Muscle layer of duodenum (tissue), 2 donors: ENCODE results near the gene ZNF79.

Source experiments
- H3K27ac ChIP-seq: one replicate; pipeline ENCODE4 v1.7.0; 2013; ENCODE audit warnings: mild to moderate bottlenecking, low read length
- H3K27me3 ChIP-seq: one replicate; pipeline ENCODE4 v1.7.0; 2013; ENCODE audit warnings: low read depth, mild to moderate bottlenecking, control low read depth, low read length
- H3K36me3 ChIP-seq, 2 donors: one replicate each; pipeline ENCODE4 v1.7.0; 2013; ENCODE audit warnings: low read length in 2 of 2, control low read depth in 1 of 2, mild to moderate bottlenecking in 1 of 2; ENCODE audit not compliant: insufficient read depth in 2 of 2, control insufficient read depth in 1 of 2
- H3K4me1 ChIP-seq, 2 donors: one replicate each; pipeline ENCODE4 v1.7.0; 2013; ENCODE audit warnings: low read length in 2 of 2, mild to moderate bottlenecking in 2 of 2, control low read depth in 1 of 2, moderate library complexity in 1 of 2; ENCODE audit not compliant: insufficient read depth in 2 of 2, control insufficient read depth in 1 of 2
- H3K4me3 ChIP-seq, 2 donors: one replicate each; pipeline ENCODE4 v1.7.0; 2013; ENCODE audit warnings: low read length in 2 of 2, low read depth in 1 of 2, mild to moderate bottlenecking in 1 of 2
- H3K9me3 ChIP-seq, 2 donors: one replicate each; pipeline ENCODE4 v1.7.0; 2013; ENCODE audit warnings: low read length in 2 of 2, control low read depth in 1 of 2, mild to moderate bottlenecking in 1 of 2; ENCODE audit not compliant: control insufficient read depth in 1 of 2
- donor health status: healthy.

Gene ZNF79

GRCh38 chr9:127449332-127449966 lies 25.3 kb downstream of the ZNF79 start:
- H3K9me3 ChIP-seq, result no peaks in the 10 kb centered on the region
- H3K27ac ChIP-seq, result peak overlapping the region; percentile 95
- H3K4me1 ChIP-seq, result peaks cover 17 to 27% of the 10 kb centered on the region in 2 donors
- no peaks in the 10 kb centered on the region for H3K27me3 ChIP-seq
- peak overlapping the region; percentile 72 to 89 for H3K4me3 ChIP-seq
- peaks cover 50 to 56% of the 10 kb centered on the region in 2 donors for H3K36me3 ChIP-seq

GRCh38 chr9:127450243-127450760 lies 26.1 kb downstream of the ZNF79 start:
- H3K4me1 ChIP-seq, result peaks cover 17 to 27% of the 10 kb centered on the region in 2 donors
- H3K27ac ChIP-seq, result peak overlapping the region; percentile 95
- H3K36me3 ChIP-seq, result peaks cover 41 to 51% of the 10 kb centered on the region in 2 donors
- no peaks in the 10 kb centered on the region for H3K27me3 ChIP-seq
- H3K4me3 ChIP-seq, result peak overlapping the region; percentile 72 to 89
- H3K9me3 ChIP-seq, result no peaks in the 10 kb centered on the region

- Histone ChIP-seq H3K4me1 (peaks cover 17 to 27% of the 10 kb centered on the region in 2 donors), H3K27ac (peak within 1 kb of the TSS; percentile 95), H3K9me3 (no peaks in the 10 kb centered on the region), H3K36me3 (peaks cover 36 to 45% of the 10 kb centered on the region in 2 donors), H3K4me3 (peak within 1 kb of the TSS; percentile 72 to 89), H3K27me3 (no peaks in the 10 kb centered on the region)
These were observed 26.8 kb downstream of the ZNF79 start, which contains the start of the genes LRSAM1 and RPL12 for GRCh38 chr9:127450830-127451607. Gene LRSAM1 (plus strand): TSS chr9:127451510. CDS start chr9:127454528, 3,018 bp downstream. Gene RPL12 (minus strand): TSS chr9:127451406. CDS start chr9:127451317, 89 bp downstream.

- Histone ChIP-seq H3K9me3 (no peaks in the 10 kb centered on the region), H3K27me3 (no peaks in the 10 kb centered on the region), H3K4me3 (peak overlapping the region; percentile 72 to 89), H3K4me1 (peaks cover 17 to 27% of the 10 kb centered on the region in 2 donors), H3K27ac (peak overlapping the region; percentile 95), H3K36me3 (peaks cover 31 to 40% of the 10 kb centered on the region in 2 donors)
These were observed 27.4 kb downstream of the ZNF79 start for GRCh38 chr9:127451608-127451857.

- Histone ChIP-seq H3K4me3 (peak overlapping the region; percentile 72 to 89), H3K27ac (peak overlapping the region; percentile 95), H3K36me3 (peaks cover 29 to 38% of the 10 kb centered on the region in 2 donors), H3K9me3 (no peaks in the 10 kb centered on the region), H3K4me1 (peaks cover 17 to 27% of the 10 kb centered on the region in 2 donors), H3K27me3 (no peaks in the 10 kb centered on the region)
These were observed 27.9 kb downstream of the ZNF79 start for GRCh38 chr9:127451858-127452656.

- Histone ChIP-seq H3K4me1 (peaks cover 17 to 27% of the 10 kb centered on the region in 2 donors), H3K4me3 (peak overlapping the region; percentile 72 to 89), H3K36me3 (peaks cover 26 to 38% of the 10 kb centered on the region in 2 donors), H3K9me3 (no peaks in the 10 kb centered on the region), H3K27ac (no peak overlapping the region), H3K27me3 (no peaks in the 10 kb centered on the region)
These were observed 28.5 kb downstream of the ZNF79 start for GRCh38 chr9:127452691-127453090.

GRCh38 chr9:127455324-127455992 lies 31.3 kb downstream of the ZNF79 start:
- no peak overlapping the region for H3K27ac ChIP-seq
- peaks cover 7 to 34% of the 10 kb centered on the region in 2 donors for H3K36me3 ChIP-seq

GRCh38 chr9:127457191-127457878 lies 33.2 kb downstream of the ZNF79 start:
- no peaks in the 10 kb centered on the region for H3K9me3 ChIP-seq
- peaks cover 4 to 7% of the 10 kb centered on the region in 2 donors for H3K4me1 ChIP-seq
- peaks cover 20 to 50% of the 10 kb centered on the region in 2 donors for H3K36me3 ChIP-seq
- no peak overlapping the region for H3K4me3 ChIP-seq
- H3K27ac ChIP-seq, result no peak overlapping the region
- no peaks in the 10 kb centered on the region for H3K27me3 ChIP-seq

More at GRCh38 chr9:127455324-127455992, 31.3 kb downstream of the ZNF79 start:
- Histone ChIP-seq H3K9me3 (no peaks in the 10 kb centered on the region), H3K4me1 (peaks cover 8 to 10% of the 10 kb centered on the region in 2 donors), H3K4me3 (no peak overlapping the region), H3K27me3 (no peaks in the 10 kb centered on the region)

GRCh38 chr9:127458921-127459320 lies 34.7 kb downstream of the ZNF79 start:
- Histone ChIP-seq H3K27ac (no peak overlapping the region), H3K27me3 (no peaks in the 10 kb centered on the region), H3K36me3 (peaks cover 23 to 62% of the 10 kb centered on the region in 2 donors), H3K4me3 (no peak overlapping the region), H3K9me3 (no peaks in the 10 kb centered on the region), H3K4me1 (no peaks in the 10 kb centered on the region)

- Histone ChIP-seq H3K4me3 (no peak overlapping the region), H3K9me3 (no peaks in the 10 kb centered on the region), H3K4me1 (no peaks in the 10 kb centered on the region), H3K27ac (no peak overlapping the region), H3K27me3 (no peaks in the 10 kb centered on the region), H3K36me3 (peaks cover 29 to 72% of the 10 kb centered on the region in 2 donors)
These were observed 39.2 kb downstream of the ZNF79 start for GRCh38 chr9:127463382-127463781.
